Activated naive CD4-positive, alpha-beta T cell treated with anti-CD3 and anti-CD28 coated beads, Interleukin-2, amount 50 U/mL, for 24 hours (primary cell): Measurements from ENCODE around the gene TMEM267.
A peak's percentile ranks its signal among the peaks of the same experiment; 100 is the strongest.
"Not testable (repeated sequence)": the region's sequence is repeated elsewhere in the genome, so short reads cannot be mapped to it uniquely, and the experiment has no call there.

Experiments
- H3K27ac Mint-ChIP-seq: one replicate; pipeline ENCODE4 v1.8.0; 2021; ENCODE audit warnings: mild to moderate bottlenecking, mixed read lengths
- H3K27me3 Mint-ChIP-seq: one replicate; pipeline ENCODE4 v1.8.0; 2021; ENCODE audit warnings: mixed read lengths
- H3K36me3 Mint-ChIP-seq: one replicate; pipeline ENCODE4 v1.8.0; 2021; ENCODE audit warnings: mixed read lengths
- H3K4me1 Mint-ChIP-seq: one replicate; pipeline ENCODE4 v1.8.0; 2021; ENCODE audit warnings: mixed read lengths
- H3K4me3 Mint-ChIP-seq: one replicate; pipeline ENCODE4 v1.8.0; 2021; ENCODE audit warnings: mild to moderate bottlenecking, mixed read lengths
- H3K9me3 Mint-ChIP-seq: one replicate; pipeline ENCODE4 v1.8.0; 2021; ENCODE audit warnings: mixed read lengths

TMEM267 gene

GRCh38 chr5:43483298-43484105 lies at the start of gene TMEM267:
TSS of gene TMEM267 (minus strand) at chr5:43483865. CDS start at chr5:43453969, 29,896 bp downstream.
- Mint-ChIP-seq H3K4me3 (peak within 1 kb of the TSS; percentile 98), H3K9me3 (no peaks in the 10 kb centered on the region), H3K36me3 (peaks cover 3% of the 10 kb centered on the region), H3K27ac (peak within 1 kb of the TSS; percentile 99), H3K4me1 (peaks cover 67% of the 10 kb centered on the region), H3K27me3 (no peaks in the 10 kb centered on the region)

GRCh38 chr5:43530648-43531047 lies 47.0 kb upstream of the TMEM267 start:
- Mint-ChIP-seq H3K36me3 (peaks cover 29% of the 10 kb centered on the region), H3K4me1 (peaks cover 20% of the 10 kb centered on the region), H3K9me3 (no peaks in the 10 kb centered on the region), H3K27me3 (no peaks in the 10 kb centered on the region), H3K27ac (no peak overlapping the region), H3K4me3 (no peak overlapping the region)

GRCh38 chr5:43523662-43524072 lies 40.0 kb upstream of the TMEM267 start:
- no peak overlapping the region for H3K4me3 Mint-ChIP-seq
- peak overlapping the region; percentile 30 for H3K27ac Mint-ChIP-seq
- H3K36me3 Mint-ChIP-seq = peaks cover 15% of the 10 kb centered on the region
- H3K9me3 Mint-ChIP-seq = no peaks in the 10 kb centered on the region
- peaks cover 4% of the 10 kb centered on the region for H3K4me1 Mint-ChIP-seq
- no peaks in the 10 kb centered on the region for H3K27me3 Mint-ChIP-seq

- H3K27me3 Mint-ChIP-seq = no peaks in the 10 kb centered on the region
- H3K27ac Mint-ChIP-seq = no peak overlapping the region
- no peaks in the 10 kb centered on the region for H3K9me3 Mint-ChIP-seq
- H3K4me3 Mint-ChIP-seq = no peak overlapping the region
- peaks cover 8% of the 10 kb centered on the region for H3K36me3 Mint-ChIP-seq
- peaks cover 7% of the 10 kb centered on the region for H3K4me1 Mint-ChIP-seq
Observed at GRCh38 chr5:43520615-43521014, 37.0 kb upstream of the TMEM267 start.

- Mint-ChIP-seq H3K9me3 (no peaks in the 10 kb centered on the region), H3K27me3 (no peaks in the 10 kb centered on the region), H3K4me3 (peak overlapping the region; percentile 94), H3K36me3 (peaks cover 5% of the 10 kb centered on the region), H3K4me1 (peaks cover 37% of the 10 kb centered on the region), H3K27ac (peak overlapping the region; percentile 95)
Observed at GRCh38 chr5:43515678-43516048, 32.0 kb upstream of the TMEM267 start.

GRCh38 chr5:43514816-43515677 lies 31.4 kb upstream of the TMEM267 start, which contains the start of gene C5orf34:
TSS of gene C5orf34 (minus strand) at chr5:43515148. CDS start at chr5:43509339, 5,809 bp downstream.
- H3K4me1 Mint-ChIP-seq = peaks cover 37% of the 10 kb centered on the region
- H3K36me3 Mint-ChIP-seq = peaks cover 5% of the 10 kb centered on the region
- H3K27ac Mint-ChIP-seq = peak within 1 kb of the TSS; percentile 95

GRCh38 chr5:43514471-43514815 lies 30.8 kb upstream of the TMEM267 start:
- H3K4me3 Mint-ChIP-seq = peak overlapping the region; percentile 94
- peak overlapping the region; percentile 95 for H3K27ac Mint-ChIP-seq
- H3K27me3 Mint-ChIP-seq = no peaks in the 10 kb centered on the region
- H3K4me1 Mint-ChIP-seq = peaks cover 37% of the 10 kb centered on the region
- H3K36me3 Mint-ChIP-seq = peaks cover 5% of the 10 kb centered on the region
- H3K9me3 Mint-ChIP-seq = no peaks in the 10 kb centered on the region

More at GRCh38 chr5:43514816-43515677, 31.4 kb upstream of the TMEM267 start, which contains the start of gene C5orf34:
- H3K9me3 Mint-ChIP-seq = no peaks in the 10 kb centered on the region
- no peaks in the 10 kb centered on the region for H3K27me3 Mint-ChIP-seq
- H3K4me3 Mint-ChIP-seq = peak within 1 kb of the TSS; percentile 94

GRCh38 chr5:43514025-43514424 lies 30.4 kb upstream of the TMEM267 start:
- peaks cover 5% of the 10 kb centered on the region for H3K36me3 Mint-ChIP-seq
- peak overlapping the region; percentile 95 for H3K27ac Mint-ChIP-seq
- H3K4me1 Mint-ChIP-seq = peaks cover 37% of the 10 kb centered on the region
- peak overlapping the region; percentile 94 for H3K4me3 Mint-ChIP-seq
- no peaks in the 10 kb centered on the region for H3K27me3 Mint-ChIP-seq
- no peaks in the 10 kb centered on the region for H3K9me3 Mint-ChIP-seq

GRCh38 chr5:43511062-43511461 lies 27.4 kb upstream of the TMEM267 start:
- not testable (repeated sequence) for H3K27me3 Mint-ChIP-seq, H3K4me3 Mint-ChIP-seq, H3K36me3 Mint-ChIP-seq, H3K27ac Mint-ChIP-seq, H3K9me3 Mint-ChIP-seq
- H3K4me1 Mint-ChIP-seq = peaks cover 31% of the 10 kb centered on the region

- Mint-ChIP-seq H3K27me3 (no peaks in the 10 kb centered on the region), H3K9me3 (no peaks in the 10 kb centered on the region), H3K4me1 (no peaks in the 10 kb centered on the region), H3K36me3 (peaks cover 20% of the 10 kb centered on the region), H3K27ac (no peak overlapping the region), H3K4me3 (no peak overlapping the region)
Observed at GRCh38 chr5:43498581-43498980, 14.9 kb upstream of the TMEM267 start.

- no peaks in the 10 kb centered on the region for H3K27me3 Mint-ChIP-seq
- H3K27ac Mint-ChIP-seq = no peak overlapping the region
- H3K9me3 Mint-ChIP-seq = no peaks in the 10 kb centered on the region
- peaks cover 16% of the 10 kb centered on the region for H3K36me3 Mint-ChIP-seq
- H3K4me3 Mint-ChIP-seq = no peak overlapping the region
- no peaks in the 10 kb centered on the region for H3K4me1 Mint-ChIP-seq
Observed at GRCh38 chr5:43497311-43498104, 13.8 kb upstream of the TMEM267 start.

GRCh38 chr5:43491326-43491725 lies 7.7 kb upstream of the TMEM267 start:
- H3K9me3 Mint-ChIP-seq = no peaks in the 10 kb centered on the region
- H3K27me3 Mint-ChIP-seq = no peaks in the 10 kb centered on the region
- no peak overlapping the region for H3K4me3 Mint-ChIP-seq
- peaks cover 13% of the 10 kb centered on the region for H3K4me1 Mint-ChIP-seq
- H3K36me3 Mint-ChIP-seq = peaks cover 3% of the 10 kb centered on the region
- no peak overlapping the region for H3K27ac Mint-ChIP-seq

- Mint-ChIP-seq H3K36me3 (peaks cover 4% of the 10 kb centered on the region), H3K27me3 (no peaks in the 10 kb centered on the region), H3K27ac (peak overlapping the region; percentile 99), H3K9me3 (no peaks in the 10 kb centered on the region), H3K4me3 (no peak overlapping the region), H3K4me1 (peaks cover 53% of the 10 kb centered on the region)
Observed at GRCh38 chr5:43486353-43486752, 2.7 kb upstream of the TMEM267 start.

GRCh38 chr5:43485406-43485805 lies 1.7 kb upstream of the TMEM267 start:
- no peaks in the 10 kb centered on the region for H3K27me3 Mint-ChIP-seq
- H3K9me3 Mint-ChIP-seq = no peaks in the 10 kb centered on the region
- peaks cover 5% of the 10 kb centered on the region for H3K36me3 Mint-ChIP-seq
- peaks cover 56% of the 10 kb centered on the region for H3K4me1 Mint-ChIP-seq
- peak overlapping the region; percentile 99 for H3K27ac Mint-ChIP-seq
- H3K4me3 Mint-ChIP-seq = peak overlapping the region; percentile 51

- Mint-ChIP-seq H3K4me3 (peak overlapping the region; percentile 98), H3K9me3 (no peaks in the 10 kb centered on the region), H3K27ac (peak overlapping the region; percentile 99), H3K4me1 (peaks cover 65% of the 10 kb centered on the region), H3K36me3 (peaks cover 3% of the 10 kb centered on the region), H3K27me3 (no peaks in the 10 kb centered on the region)
Observed at GRCh38 chr5:43484106-43484849, 613 bp upstream of the TMEM267 start.
